ENCODE measurements around the gene CNIH4.
A peak's percentile ranks its signal among the peaks of the same experiment; 100 is the strongest.
"Not testable (repeated sequence)": the region's sequence is repeated elsewhere in the genome, so short reads cannot be mapped to it uniquely, and the experiment has no call there.

CNIH4 gene

DNA sequence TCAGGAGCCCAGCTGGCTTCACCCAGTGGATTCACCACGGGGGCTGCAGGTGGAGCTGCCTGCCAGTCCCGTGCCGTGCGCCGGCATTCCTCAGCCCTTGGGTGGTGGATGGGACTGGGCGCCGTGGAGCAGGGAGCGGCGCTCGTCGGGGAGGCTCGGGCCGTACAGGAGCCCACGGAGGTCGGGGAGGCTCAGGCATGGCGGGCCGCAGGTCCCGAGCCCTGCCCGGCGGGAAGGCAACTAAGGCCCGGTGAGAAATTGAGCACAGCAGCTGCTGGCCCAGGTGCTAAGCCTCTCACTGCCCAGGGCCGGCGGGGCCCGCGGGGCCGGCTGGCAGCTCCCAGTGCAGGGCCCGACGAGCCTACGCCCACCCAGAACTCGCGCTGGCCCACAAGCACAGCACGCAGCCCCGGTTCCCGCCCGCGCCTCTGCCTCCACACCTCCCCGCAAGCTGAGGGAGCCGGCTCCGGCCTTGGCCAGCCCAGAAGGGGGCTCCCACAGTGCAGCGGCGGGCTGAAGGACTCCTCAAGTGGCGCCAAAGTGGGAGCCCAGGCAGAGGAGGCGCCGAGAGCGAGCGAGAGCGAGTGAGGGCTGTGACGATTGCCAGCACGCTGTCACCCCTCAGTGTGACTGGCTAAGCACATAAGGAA lies 4.1 kb upstream of the CNIH4 start:
- not testable (repeated sequence) for DNase-seq

DNA sequence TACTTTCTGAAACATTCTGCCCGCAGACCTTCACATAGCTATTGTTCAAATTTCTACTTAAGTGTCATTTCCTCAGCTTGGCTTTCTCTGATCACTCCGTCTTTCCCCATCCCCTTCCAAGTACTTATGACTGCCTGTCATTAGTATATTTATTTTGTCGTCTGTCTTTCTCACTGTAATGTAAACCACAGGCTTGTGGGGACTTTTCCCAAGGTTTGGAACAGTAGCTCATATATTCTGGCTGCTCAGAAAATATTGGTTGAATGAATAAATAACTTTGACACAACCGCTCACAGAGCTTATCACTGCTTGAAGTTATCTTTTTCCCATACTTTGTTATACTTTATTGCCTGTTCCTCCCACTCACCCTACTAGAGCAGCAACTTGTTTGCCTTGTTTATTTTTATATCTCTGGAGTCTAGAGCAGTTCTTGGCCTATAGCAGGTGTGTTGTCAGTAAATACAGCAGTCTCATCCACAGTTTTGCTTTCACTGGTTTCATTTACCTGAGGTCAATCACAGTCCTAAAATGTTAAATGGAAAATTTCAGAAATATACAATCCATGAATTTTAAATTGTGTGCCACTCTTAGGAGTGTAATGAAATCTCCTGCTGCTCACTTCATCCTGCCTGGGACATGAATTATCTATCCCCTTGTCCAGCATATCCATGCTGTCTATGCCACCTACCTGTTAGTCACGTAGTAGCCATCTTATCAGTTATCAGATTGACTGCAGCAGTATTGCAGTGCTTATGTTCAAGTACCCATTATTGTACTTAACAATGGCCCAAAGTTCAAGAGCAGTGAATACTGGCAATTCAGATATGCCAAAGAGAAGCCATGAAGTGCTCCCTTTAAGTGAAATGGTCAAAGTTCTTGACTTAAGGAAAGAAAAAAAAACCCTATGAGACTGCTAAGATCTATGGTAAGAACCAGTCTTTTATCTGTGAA lies 2.4 kb upstream of the CNIH4 start:
- no peak for DNase-seq

DNA sequence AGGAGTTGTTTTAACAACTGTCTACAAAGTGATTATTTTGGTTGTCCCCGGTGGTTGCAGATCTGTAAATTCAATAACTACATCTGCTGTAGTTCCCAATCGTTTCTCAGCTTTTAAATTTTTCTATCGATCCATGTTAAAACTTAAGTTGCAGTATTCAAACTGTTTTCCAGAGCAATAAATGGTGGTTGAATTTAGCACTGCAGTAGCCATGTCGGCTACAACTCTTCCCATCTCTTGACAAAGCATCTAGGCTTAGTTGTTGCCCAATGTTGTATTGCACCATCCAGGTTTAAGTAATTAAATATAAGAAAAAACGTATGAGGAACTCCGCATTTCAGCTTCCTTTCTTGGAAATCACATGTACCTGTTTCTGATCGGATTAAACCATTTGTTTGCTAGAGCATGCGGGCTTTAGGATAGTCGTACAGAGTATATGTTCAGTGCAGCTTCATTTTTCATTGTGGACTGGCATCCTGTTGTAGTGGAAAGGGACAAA lies 996 bp downstream of the CNIH4 start:
- DNase-seq = no peak

DNA sequence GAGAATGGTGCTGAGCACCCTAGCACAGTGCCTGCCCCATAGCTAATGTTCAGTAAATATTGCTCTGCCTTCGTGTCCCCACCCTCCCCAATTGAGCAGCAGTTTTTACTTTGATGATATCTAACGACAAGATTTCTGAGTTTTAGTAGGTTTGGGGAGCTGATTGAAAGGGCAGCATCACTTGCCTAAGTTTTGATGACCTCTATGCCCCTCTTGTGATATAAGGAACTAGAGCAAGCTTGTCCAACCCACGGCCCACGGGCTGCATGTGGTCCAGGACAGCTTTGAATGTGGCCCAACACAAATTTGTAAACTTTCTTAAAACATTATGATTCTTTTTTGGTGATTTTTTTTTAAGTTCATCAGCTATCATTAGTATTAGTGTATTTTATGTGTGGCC lies 1.6 kb downstream of the CNIH4 start:
- no peak for DNase-seq

DNA sequence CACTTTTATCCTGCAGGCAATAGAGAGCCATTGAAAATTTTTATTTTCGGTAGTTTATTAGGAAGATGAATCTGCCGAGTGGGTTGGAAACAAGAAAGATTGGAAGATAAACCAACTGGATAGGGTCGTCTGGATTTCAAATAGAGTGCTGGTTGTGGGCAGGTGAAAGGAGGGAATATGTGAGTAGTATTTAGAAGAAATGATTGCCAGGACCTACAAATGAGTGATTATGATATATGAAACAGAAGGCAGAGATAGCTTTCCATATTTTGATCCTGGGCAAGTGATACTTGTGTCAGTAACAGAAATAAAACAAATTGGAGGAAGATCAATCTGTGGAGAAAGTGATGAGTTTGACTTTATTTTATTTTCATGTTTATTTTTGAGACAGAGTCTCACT lies 2.5 kb downstream of the CNIH4 start:
- DNase-seq = no peak

GRCh38 chr1:224368409-224368808 lies 11.7 kb downstream of the CNIH4 start:
- no peak for DNase-seq

GRCh38 chr1:224373008-224373590 lies 16.4 kb downstream of the CNIH4 start:
- DNase-seq = no peak

DNA sequence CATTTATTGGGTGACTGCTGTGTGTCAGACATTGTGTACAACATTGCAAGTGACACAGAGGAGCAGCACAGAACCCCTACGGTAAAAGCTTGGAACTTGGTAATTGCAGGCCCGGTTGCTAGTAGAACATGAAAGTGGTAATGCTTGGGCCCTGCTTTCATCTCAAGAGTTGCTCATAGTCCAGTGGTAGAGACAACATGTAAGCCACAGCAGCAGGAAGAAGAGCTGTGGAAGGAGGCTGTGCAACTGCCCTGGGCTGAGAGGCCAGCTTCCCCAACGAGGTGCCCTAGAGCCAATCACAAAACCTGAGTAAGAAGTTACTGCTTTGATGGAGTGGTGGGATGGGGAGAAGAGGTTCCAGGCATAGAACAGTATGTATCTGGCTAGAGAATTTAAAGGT lies 18.4 kb downstream of the CNIH4 start:
- DNase-seq = no peak

DNA sequence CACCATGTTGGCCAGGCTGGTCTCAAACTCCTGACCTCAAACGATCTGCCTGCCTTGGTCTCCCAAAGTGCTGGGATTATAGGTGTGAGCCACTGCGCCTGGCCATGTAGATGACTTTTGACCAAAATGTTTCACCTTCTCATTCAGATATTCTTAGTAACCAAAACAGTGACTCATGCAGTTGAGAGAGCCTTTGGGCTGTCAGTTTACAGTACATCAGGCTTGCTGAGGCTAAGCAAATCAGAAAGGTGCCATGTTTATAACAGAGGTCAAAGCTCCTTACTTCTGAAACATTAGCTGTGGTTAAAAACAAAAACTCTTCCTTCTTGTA lies 21.0 kb downstream of the CNIH4 start:
- no peak for DNase-seq

DNA sequence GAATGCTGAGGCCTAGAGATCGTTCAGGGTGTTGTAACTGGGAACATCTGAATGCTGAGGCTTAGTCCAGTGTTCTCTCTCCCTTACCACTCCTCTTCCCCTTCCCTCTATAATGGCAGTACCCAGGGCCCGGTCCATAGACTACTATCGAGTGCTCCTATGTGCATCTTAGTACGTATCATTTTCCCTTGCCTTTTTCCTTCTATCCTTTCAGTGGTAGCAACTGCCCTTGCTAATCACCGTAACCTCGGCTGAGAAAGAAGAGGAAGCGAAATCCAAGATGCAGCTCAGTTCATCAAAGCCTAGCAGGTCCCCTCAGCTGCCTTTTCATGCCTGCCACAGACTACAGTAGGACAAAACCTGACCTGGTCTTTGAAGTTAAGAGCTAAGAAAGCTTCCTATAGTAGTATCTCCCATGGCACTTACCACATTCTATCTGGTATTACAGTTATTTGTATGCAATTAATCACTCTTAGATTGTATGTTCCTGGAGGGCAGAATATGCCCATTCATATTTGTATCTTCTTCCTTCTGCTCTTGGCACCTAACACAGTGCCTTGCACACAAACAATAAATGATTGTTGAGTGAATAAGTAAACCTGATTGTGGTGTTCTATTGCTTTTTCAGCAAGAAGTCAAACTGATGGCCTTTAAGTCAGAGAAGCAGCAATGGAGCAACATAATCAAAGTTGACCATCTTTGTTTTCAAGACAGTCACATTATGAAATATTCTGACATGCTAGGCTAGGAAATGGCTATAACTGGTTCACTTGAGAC lies 22.4 kb downstream of the CNIH4 start:
- no peak for DNase-seq

GRCh38 chr1:224380003-224380402 lies 23.3 kb downstream of the CNIH4 start:
- peak; percentile 27 for DNase-seq

DNA sequence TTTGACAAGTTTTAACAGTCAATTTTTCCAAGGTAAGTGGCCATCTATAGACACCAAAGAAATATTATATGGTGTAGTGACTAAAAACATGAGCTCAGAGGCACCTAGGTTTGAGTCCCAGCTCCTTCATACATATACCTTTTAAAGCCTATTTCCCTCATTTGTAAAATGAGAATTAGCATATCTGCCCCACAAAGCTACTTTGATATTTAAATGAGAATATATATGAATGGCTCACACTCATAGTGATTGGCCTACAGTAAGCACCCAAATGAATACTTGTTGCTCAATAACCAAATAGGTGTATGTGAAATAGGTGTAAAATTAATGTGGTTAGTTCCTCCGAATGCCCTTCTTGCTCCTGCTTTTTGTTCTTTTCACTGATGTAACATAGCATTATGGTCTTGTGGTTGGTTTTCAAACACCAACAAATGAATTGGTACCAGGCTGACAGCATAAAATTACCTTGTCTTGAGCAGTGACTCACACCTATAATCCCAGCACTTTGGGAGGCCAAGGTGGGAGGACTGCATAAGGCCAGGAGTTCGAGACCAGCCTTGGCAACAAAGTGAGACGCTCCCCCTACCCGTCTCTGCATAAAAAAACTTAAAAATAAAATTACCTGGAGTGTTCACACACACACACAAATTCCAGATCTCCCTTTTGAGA lies 25.3 kb downstream of the CNIH4 start:
- DNase-seq = no peak

GRCh38 chr1:224383218-224383617 lies 26.5 kb downstream of the CNIH4 start:
- no peak for DNase-seq

DNA sequence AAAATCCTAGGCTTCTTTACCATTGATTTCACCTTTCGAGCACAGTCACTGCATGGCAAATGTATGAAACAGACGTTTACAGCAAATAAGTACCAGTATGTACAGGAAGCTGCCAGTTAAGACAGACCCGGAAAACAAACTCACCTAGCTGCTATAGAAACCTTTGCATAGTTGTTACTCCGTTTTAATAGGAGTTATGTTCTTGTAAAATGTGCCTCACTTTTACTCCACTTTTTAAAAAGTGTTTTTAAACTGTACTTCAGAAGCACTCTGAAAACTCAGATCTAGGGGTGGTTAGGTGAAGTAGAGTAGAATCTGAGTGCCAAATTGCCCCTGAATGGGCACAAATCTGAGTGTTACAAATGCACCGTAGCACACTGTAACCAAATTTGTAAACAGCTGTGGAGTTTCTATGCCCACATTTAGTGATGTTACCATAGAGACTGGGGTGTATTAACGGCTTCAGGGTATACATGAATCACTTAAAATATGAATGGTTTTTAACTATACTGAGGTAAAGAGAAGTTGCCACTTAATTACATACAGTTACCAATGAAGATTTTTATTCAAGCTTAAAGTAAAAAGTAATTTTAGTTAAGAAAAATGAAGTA lies 30.7 kb downstream of the CNIH4 start:
- DNase-seq = no peak

GRCh38 chr1:224387943-224388342 lies 31.3 kb downstream of the CNIH4 start:
- no peak for DNase-seq

DNA sequence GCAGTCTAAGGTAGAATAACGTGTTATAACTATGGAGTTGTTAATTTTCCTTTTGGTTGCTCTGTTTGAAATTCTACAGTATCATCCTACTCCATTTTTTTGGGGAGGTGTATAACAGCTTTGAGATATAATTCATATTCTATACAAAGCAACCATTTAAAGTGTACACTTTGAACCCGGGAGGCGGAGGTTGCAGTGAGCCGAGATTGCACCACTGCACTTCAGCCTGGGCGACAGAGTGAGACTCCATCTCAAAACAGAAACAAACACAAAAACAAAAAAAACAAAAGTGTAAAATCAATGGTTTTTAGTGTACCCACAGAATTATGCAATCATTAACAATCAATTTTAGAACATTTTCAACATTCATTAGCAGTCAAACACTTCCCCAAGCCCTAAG lies 33.8 kb downstream of the CNIH4 start:
- no peak for DNase-seq

- no peak for DNase-seq
Observed at GRCh38 chr1:224392411-224393249, 36.0 kb downstream of the CNIH4 start.

- DNase-seq = no peak
Observed at GRCh38 chr1:224393294-224393693, 36.6 kb downstream of the CNIH4 start.

- DNase-seq = no peak
Observed at GRCh38 chr1:224399887-224400286, 43.2 kb downstream of the CNIH4 start.

DNA sequence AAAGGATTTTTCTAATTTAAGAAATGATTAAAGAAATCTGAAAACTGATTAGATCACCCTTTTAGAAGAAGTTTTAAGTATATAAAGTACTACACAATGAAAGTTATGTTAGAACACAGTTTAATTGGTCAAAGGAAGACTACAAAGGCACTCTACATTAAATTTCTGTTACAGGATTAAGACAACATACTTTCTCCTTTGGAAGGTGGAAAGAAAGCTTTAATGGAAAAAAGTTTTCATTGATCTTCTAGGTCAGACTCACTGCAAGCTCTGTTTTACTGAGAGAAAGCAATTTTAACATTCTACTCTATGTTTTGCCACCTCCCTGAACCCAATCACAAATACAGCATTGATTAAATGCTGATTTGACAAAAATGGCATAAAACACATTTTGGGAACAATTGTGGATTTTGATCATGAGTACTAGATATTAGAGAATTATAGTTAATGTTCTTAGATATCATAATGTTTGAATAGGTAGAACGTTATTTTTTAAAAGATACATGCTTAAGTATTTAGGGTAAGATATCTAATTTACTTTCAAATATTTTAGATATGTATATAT lies 45.9 kb downstream of the CNIH4 start:
- DNase-seq = no peak

All from activated T-cell treated with anti-CD3 and anti-CD28 coated beads for 4 hours (primary cell).